ENCODE results near the gene ADGRG2.

DNA sequence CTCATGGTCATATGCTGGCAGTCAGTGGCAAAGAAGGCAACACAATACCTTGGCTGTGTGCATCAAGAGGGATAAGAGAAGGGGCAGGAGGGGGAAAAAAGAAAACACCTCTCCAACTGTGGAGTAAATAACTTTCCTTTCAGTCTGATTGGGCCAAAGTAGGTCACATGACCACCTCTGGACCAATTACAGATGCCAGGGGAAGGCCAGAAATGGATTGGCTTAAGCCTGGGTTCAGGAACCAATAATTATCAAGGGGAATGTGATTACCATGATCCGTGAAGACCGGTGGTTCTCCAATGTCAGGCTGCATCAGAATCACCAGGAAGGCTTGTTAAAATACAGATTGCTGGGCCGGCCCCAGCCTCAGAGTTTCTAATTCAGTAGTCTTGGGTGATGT lies 7.4 kb upstream of the ADGRG2 start:
- TF ChIP-seq POLR2AphosphoS5 (IDR thresholded peaks at IDR 0.05) (no peak), POLR2A (IDR thresholded peaks at IDR 0.05) (no peak)
